CD14-positive monocyte (primary cell): ENCODE data around the gene CNOT8. TPM values are rescaled to one million over a fixed set of nuclear protein-coding genes. Genes with fewer than 3 reads are reported as not detected.

Experiments
- DNase-seq, 3 donors: peaks; one replicate each; pipeline ENCODE4 v3.0.0-alpha.2; 2011 to 2022
- H2AFZ ChIP-seq: 2 replicates; pipeline ENCODE4 v1.6.0; 2012; ENCODE audit warnings: mild to moderate bottlenecking, low read depth, low read length, inconsistent platforms; ENCODE audit not compliant: insufficient read depth, poor library complexity, severe bottlenecking
- H3K27ac ChIP-seq, 2 donors: 1 replicate in 1 of 2; 2 replicates in 1 of 2; pipeline ENCODE4 v1.5.1; 2012 to 2013; ENCODE audit warnings: low read length in 2 of 2, control low read depth in 1 of 2, inconsistent platforms in 1 of 2, low read depth in 1 of 2, mild to moderate bottlenecking in 1 of 2
- H3K27me3 ChIP-seq, 2 donors: one replicate each; pipeline versions ENCODE4 v1.6.0 to v1.6.1; 2011 to 2013; ENCODE audit warnings: low read length in 2 of 2; ENCODE audit not compliant: control insufficient read depth in 2 of 2, insufficient read depth in 2 of 2
- H3K36me3 ChIP-seq, 2 donors: replicated peaks in 1 of 2; 1 replicate in 1 of 2; 2 replicates in 1 of 2; pipeline versions ENCODE4 v1.5.1 to v1.6.1; 2012 to 2013; ENCODE audit warnings: low read length in 2 of 2, control low read depth in 1 of 2, inconsistent platforms in 1 of 2, mild to moderate bottlenecking in 1 of 2; ENCODE audit not compliant: insufficient read depth in 2 of 2, control insufficient read depth in 1 of 2
- H3K4me1 ChIP-seq, 2 donors: 1 replicate in 1 of 2; 2 replicates in 1 of 2; pipeline versions ENCODE4 v1.5.1 to v1.6.1; 2012 to 2013; ENCODE audit warnings: low read length in 2 of 2, control low read depth in 1 of 2, inconsistent platforms in 1 of 2, mild to moderate bottlenecking in 1 of 2, moderate library complexity in 1 of 2; ENCODE audit not compliant: insufficient read depth in 2 of 2, control insufficient read depth in 1 of 2
- H3K4me2 ChIP-seq: replicated peaks from 2 replicates; pipeline ENCODE3; 2012; ENCODE audit warnings: low read length, moderate library complexity, mild to moderate bottlenecking; ENCODE audit not compliant: poor library complexity, severe bottlenecking; ENCODE audit errors: extremely low read depth
- H3K4me3 ChIP-seq, 3 experiments: fragments of 200-600 bp in 1 of 3; sonication (generic) in 1 of 3; replicated peaks in 1 of 3; 1 replicate in 2 of 3; 2 replicates in 1 of 3; pipeline ENCODE4 v1.5.1; 2011 to 2013; ENCODE audit warnings: low read length in 3 of 3, mild to moderate bottlenecking in 3 of 3, control low read depth in 2 of 3, low read depth in 2 of 3, inconsistent platforms in 1 of 3, moderate library complexity in 1 of 3
- H3K79me2 ChIP-seq: 2 replicates; pipeline ENCODE4 v1.6.0; 2012; ENCODE audit warnings: mild to moderate bottlenecking, control low read depth, inconsistent platforms, low read length, moderate library complexity; ENCODE audit not compliant: insufficient read depth
- H3K9ac ChIP-seq: 2 replicates; pipeline ENCODE4 v1.6.0; 2017; ENCODE audit warnings: low read length, mild to moderate bottlenecking; ENCODE audit not compliant: insufficient read depth, poor library complexity, severe bottlenecking
- H3K9me3 ChIP-seq, 2 donors: replicated peaks in 1 of 2; 1 replicate in 1 of 2; 2 replicates in 1 of 2; pipeline versions ENCODE4 v1.5.1 to v1.6.1; 2012 to 2013; ENCODE audit warnings: low read length in 2 of 2, control low read depth in 1 of 2; ENCODE audit not compliant: control insufficient read depth in 1 of 2, insufficient read depth in 1 of 2
- H4K20me1 ChIP-seq: 2 replicates; pipeline ENCODE4 v1.6.0; 2012; ENCODE audit warnings: mild to moderate bottlenecking, low read length, control low read depth, moderate library complexity; ENCODE audit not compliant: insufficient read depth
- H3K27ac Mint-ChIP-seq, 7 donors: one replicate each; pipeline ENCODE4 v1.8.0; 2020; ENCODE audit warnings: mild to moderate bottlenecking in 7 of 7, mixed read lengths in 7 of 7, moderate library complexity in 6 of 7, inconsistent platforms in 2 of 7
- H3K27me3 Mint-ChIP-seq, 3 donors: one replicate each; pipeline ENCODE4 v1.8.0; 2021 to 2022; ENCODE audit warnings: low read depth in 3 of 3, mild to moderate bottlenecking in 3 of 3, mixed read lengths in 3 of 3, moderate library complexity in 3 of 3, inconsistent platforms in 1 of 3
- H3K36me3 Mint-ChIP-seq, 2 donors: one replicate each; pipeline ENCODE4 v1.8.0; 2020; ENCODE audit warnings: mixed read lengths in 2 of 2, inconsistent platforms in 1 of 2, mild to moderate bottlenecking in 1 of 2
- H3K4me1 Mint-ChIP-seq: one replicate; pipeline ENCODE4 v1.8.0; 2020; ENCODE audit warnings: mild to moderate bottlenecking, mixed read lengths
- H3K4me3 Mint-ChIP-seq, 2 donors: one replicate each; pipeline ENCODE4 v1.8.0; 2020; ENCODE audit warnings: mild to moderate bottlenecking in 2 of 2, mixed read lengths in 2 of 2, moderate library complexity in 1 of 2
- H3K9me3 Mint-ChIP-seq, 7 donors: one replicate each; pipeline ENCODE4 v1.8.0; 2020 to 2022; ENCODE audit warnings: mixed read lengths in 7 of 7, mild to moderate bottlenecking in 6 of 7, moderate library complexity in 6 of 7, inconsistent platforms in 2 of 7
- CTCF ChIP-seq: fragments of 200-600 bp; IDR thresholded peaks from one replicate; pipeline ENCODE4 v1.8.0; 2022; ENCODE audit warnings: antibody characterized with exemption, mild to moderate bottlenecking
- WGBS: methylation state at CpG from one replicate; pipeline ENCODE4 v1.1.5; 2013; ENCODE audit warnings: missing lambda C conversion rate; ENCODE audit not compliant: insufficient coverage; 5-methylcytosine and 5-hydroxymethylcytosine counted together
- intact Hi-C, 2 donors: fragments of 100-400 bp; cut with micrococcal nuclease; formaldehyde crosslinking; loops; one replicate each; pipeline versions ENCODE4 v1.15.0 to v1.15.1; 2023
- polyA plus RNA-seq, 3 donors: library from polyadenylated mRNA; depleted of rRNA in 1 of 3; unstranded in 2 of 3; stranded (reverse) in 1 of 3; fragments of 300-500 nt in 2 of 3; fragments of >200 nt in 1 of 3; fragmentation: Illumina TruSeq in 2 of 3; gene quantifications; 1 replicate in 2 of 3; 2 replicates in 1 of 3; pipeline ENCODE4 v1.2.3, GENCODE V29; 2012 to 2021

CNOT8 gene
- polyA plus RNA-seq, 3 donors, result 98.7 to 160 (median 147) TPM

GRCh38 chr5:154813736-154814135 is 44.7 kb upstream of the CNOT8 start:
- intact Hi-C loops, result loop anchor here (2.0 to 5.0 kb wide), 2 partner anchors 161 to 165 kb away; no protein-coding TSS in a partner anchor
- no peaks in the 10 kb centered on the region for H3K27me3 ChIP-seq
- 52% methylated on average over 2 of the region's 10 CpGs for WGBS
- no peak overlapping the region for H3K4me2 ChIP-seq
- H4K20me1 ChIP-seq, result peaks cover 19% of the 10 kb centered on the region
- H3K9ac ChIP-seq, result no peak overlapping the region
- no peak overlapping the region for H2AFZ ChIP-seq
- Mint-ChIP-seq H3K9me3 (no peaks in the 10 kb centered on the region), H3K4me1 (peaks cover 19% of the 10 kb centered on the region), H3K4me3 (no peak overlapping the region), H3K36me3 (peaks cover 61 to 92% of the 10 kb centered on the region in 2 donors), H3K27ac (peak overlapping the region in 3 of 7 donors; percentile 32 to 71 (median 42)), H3K27me3 (no peaks in the 10 kb centered on the region)
- H3K4me3 ChIP-seq, result no peak overlapping the region
- H3K4me1 ChIP-seq, result peaks cover 11 to 18% of the 10 kb centered on the region in 2 donors
- peak overlapping the region in 1 of 2 donors; percentile 32 for H3K27ac ChIP-seq
- H3K9me3 ChIP-seq, result no peaks in the 10 kb centered on the region
- no peaks in the 10 kb centered on the region for H3K79me2 ChIP-seq
- no peak for DNase-seq
- TF ChIP-seq CTCF, result no peak
- H3K36me3 ChIP-seq, result peaks cover 85 to 95% of the 10 kb centered on the region in 2 donors

DNA sequence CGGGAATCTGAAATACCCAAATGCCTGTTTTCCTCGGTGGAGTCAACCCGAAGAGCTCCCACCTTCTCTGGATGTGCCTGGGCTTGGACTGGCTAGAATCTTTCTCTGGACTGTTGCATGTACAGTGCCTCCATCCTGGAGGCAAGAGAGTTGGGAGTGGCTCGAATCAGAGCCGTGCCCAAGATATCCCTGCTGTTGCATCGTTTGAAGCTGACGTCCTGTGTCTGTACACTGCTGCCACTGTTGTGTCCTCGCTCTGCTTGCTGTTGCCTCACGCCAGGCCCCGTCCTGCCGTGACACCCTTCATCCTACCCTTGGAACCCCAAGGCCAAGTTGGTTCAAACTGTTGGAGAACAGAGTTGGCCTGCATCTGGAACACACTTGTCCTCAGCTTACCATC is 43.4 kb upstream of the CNOT8 start:
- H3K4me1 Mint-ChIP-seq, result peaks cover 19% of the 10 kb centered on the region

More for the DNA sequence above, 43.4 kb upstream of the CNOT8 start:
- no peak for DNase-seq
- Histone ChIP-seq H3K36me3 (peaks cover 73 to 86% of the 10 kb centered on the region in 2 donors), H3K4me3 (no peak overlapping the region), H2AFZ (no peak overlapping the region), H3K27me3 (no peaks in the 10 kb centered on the region), H3K4me2 (no peak overlapping the region), H3K4me1 (peaks cover 11 to 18% of the 10 kb centered on the region in 2 donors), H3K27ac (no peak overlapping the region), H3K79me2 (no peaks in the 10 kb centered on the region), H4K20me1 (peaks cover 23% of the 10 kb centered on the region), H3K9me3 (no peaks in the 10 kb centered on the region), H3K9ac (no peak overlapping the region)
- Mint-ChIP-seq H3K27me3 (no peaks in the 10 kb centered on the region), H3K4me3 (no peak overlapping the region), H3K36me3 (peaks cover 62 to 83% of the 10 kb centered on the region in 2 donors), H3K27ac (peak overlapping the region in 5 of 7 donors; percentile 10 to 57 (median 42)), H3K9me3 (no peaks in the 10 kb centered on the region)
- intact Hi-C loops, result no loop called here
- WGBS, result 94% methylated on average over 10 of the region's 11 CpGs
- no peak for TF ChIP-seq CTCF
